Measurements from ENCODE around the gene OGFOD1. TPM values are rescaled to one million over a fixed set of nuclear protein-coding genes. Genes with fewer than 3 reads are reported as not detected.

The OGFOD1 gene
- total RNA-seq, 1 donor from 2014 or later = 14.5 TPM

DNA sequence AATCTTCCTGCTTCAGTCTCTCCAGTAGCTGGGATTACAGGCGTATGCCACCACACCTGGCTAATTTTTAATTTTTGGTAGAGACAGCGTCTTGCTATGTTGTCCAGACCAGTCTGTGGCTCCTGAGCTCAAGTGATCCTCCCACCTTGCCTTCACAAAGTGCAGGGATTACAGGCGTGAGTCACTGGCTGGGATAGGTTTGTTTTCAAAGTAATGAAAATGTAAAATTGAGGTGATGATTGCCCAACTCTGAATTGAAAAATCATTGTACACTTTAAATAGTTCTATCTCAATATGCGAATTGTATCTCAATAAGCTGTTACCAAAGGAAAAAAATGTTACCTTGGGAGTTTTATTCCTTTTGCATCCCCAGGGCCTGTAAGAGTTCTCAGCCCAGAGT is 24.8 kb upstream of the OGFOD1 start:
- Histone ChIP-seq H3K4me1 (peaks cover 35% of the 10 kb centered on the region), H3K36me3 (peaks cover 0 to 6% of the 10 kb centered on the region in 2 donors), H3K27me3 (no peaks in the 10 kb centered on the region), H3K27ac (no peak overlapping the region), H3K9me3 (no peaks in the 10 kb centered on the region), H3K4me3 (no peak overlapping the region)
- TF ChIP-seq POLR2AphosphoS5 (IDR thresholded peaks at IDR 0.05; ENCODE audit: insufficient read depth in 1 of 2, low read depth in 1 of 2) = peak in 1 of 2 donors; percentile 55
- TF ChIP-seq, protein P1, sequence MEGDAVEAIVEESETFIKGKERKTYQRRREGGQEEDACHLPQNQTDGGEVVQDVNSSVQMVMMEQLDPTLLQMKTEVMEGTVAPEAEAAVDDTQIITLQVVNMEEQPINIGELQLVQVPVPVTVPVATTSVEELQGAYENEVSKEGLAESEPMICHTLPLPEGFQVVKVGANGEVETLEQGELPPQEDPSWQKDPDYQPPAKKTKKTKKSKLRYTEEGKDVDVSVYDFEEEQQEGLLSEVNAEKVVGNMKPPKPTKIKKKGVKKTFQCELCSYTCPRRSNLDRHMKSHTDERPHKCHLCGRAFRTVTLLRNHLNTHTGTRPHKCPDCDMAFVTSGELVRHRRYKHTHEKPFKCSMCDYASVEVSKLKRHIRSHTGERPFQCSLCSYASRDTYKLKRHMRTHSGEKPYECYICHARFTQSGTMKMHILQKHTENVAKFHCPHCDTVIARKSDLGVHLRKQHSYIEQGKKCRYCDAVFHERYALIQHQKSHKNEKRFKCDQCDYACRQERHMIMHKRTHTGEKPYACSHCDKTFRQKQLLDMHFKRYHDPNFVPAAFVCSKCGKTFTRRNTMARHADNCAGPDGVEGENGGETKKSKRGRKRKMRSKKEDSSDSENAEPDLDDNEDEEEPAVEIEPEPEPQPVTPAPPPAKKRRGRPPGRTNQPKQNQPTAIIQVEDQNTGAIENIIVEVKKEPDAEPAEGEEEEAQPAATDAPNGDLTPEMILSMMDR (IDR thresholded peaks at IDR 0.05) = no peak
- intact Hi-C loops (cut with DNase I) = no loop called here
- no peak for DNase-seq (ENCODE audit: extremely low spot score in 2 of 2)

DNA sequence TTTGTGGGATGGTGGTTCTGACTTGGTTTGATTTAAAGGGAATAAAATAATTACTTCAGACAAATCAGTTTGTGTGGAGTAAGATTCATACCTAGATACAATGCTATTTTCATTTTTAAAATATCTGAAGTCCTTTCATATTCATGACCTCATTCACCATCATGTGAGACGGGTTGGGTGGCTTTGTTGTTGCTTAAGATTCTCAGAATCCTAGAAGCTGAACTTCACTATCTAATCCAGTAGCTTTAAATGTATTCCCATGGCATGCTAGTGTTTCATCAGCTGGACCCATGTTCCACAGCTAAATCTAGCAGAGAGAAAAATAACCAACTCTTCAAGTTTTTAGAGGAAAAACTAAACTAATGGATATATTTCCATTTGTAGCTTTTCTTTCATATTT is 23.3 kb upstream of the OGFOD1 start:
- H3K27me3 ChIP-seq = no peaks in the 10 kb centered on the region
- TF ChIP-seq POLR2AphosphoS5 (IDR thresholded peaks at IDR 0.05; ENCODE audit: insufficient read depth in 1 of 2, low read depth in 1 of 2) = peak in 1 of 2 donors; percentile 30
- no peak for TF ChIP-seq POLR2A (IDR thresholded peaks at IDR 0.05)

DNA sequence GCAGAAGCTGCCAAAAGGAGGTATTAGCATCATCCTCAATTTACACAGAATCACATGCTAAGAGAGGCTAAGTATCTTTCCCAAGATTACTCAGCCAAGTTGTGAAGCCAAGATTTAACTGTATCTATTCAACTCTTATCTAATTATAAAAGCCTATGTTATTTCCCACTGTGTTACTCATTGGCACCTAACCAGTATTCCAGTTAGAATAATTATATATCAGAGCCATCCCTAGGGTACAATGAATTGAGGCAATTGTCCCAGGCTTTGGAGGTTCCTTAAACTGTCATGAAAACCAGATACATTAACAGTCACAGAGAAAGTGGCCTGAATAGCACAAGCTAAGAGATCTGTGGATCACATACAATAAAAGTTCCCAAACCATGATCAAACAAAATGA is 15.1 kb upstream of the OGFOD1 start:
- Histone ChIP-seq H3K4me3 (no peak overlapping the region), H3K9me3 (no peaks in the 10 kb centered on the region), H3K4me1 (no peaks in the 10 kb centered on the region), H3K36me3 (peaks cover 0 to 42% of the 10 kb centered on the region in 2 donors), H3K27me3 (no peaks in the 10 kb centered on the region), H3K27ac (no peak overlapping the region)
- no peak for DNase-seq (ENCODE audit: extremely low spot score in 2 of 2)
- intact Hi-C loops (cut with DNase I) = no loop called here
- TF ChIP-seq POLR2AphosphoS5 (IDR thresholded peaks at IDR 0.05; ENCODE audit: insufficient read depth in 1 of 2, low read depth in 1 of 2) (no peak), POLR2A (IDR thresholded peaks at IDR 0.05) (no peak)
- TF ChIP-seq, protein P1 (IDR thresholded peaks at IDR 0.05) = no peak

More for the DNA sequence above, 23.3 kb upstream of the OGFOD1 start:
- Histone ChIP-seq H3K27ac (no peak overlapping the region), H3K4me3 (no peak overlapping the region), H3K9me3 (no peaks in the 10 kb centered on the region), H3K4me1 (peaks cover 22% of the 10 kb centered on the region), H3K36me3 (peaks cover 0 to 19% of the 10 kb centered on the region in 2 donors)
- no peak for DNase-seq (ENCODE audit: extremely low spot score in 2 of 2)
- intact Hi-C loops (cut with DNase I) = no loop called here

DNA sequence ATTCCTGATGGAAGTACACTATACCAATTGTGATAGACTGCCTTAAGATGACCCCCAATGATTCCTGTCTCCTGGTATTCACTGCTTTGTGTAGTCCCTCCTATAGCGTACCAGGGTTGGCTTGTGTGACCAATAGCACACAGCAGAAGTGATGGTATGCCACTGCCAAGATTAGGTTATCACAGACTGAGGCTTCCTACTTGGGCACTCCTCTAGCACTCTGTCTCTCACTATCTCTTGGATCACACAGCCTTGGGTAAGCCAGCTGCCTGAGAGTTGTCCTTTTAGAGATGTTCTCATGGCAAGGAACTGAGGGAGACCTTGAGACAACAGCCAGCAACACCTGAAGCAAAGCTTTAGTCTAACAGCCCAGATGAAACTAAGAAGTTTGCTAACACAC is 13.3 kb upstream of the OGFOD1 start:
- DNase-seq (ENCODE audit: extremely low spot score in 2 of 2) = no peak
- Histone ChIP-seq H3K27ac (no peak overlapping the region), H3K4me1 (no peaks in the 10 kb centered on the region), H3K4me3 (no peak overlapping the region), H3K27me3 (no peaks in the 10 kb centered on the region), H3K9me3 (no peaks in the 10 kb centered on the region), H3K36me3 (peaks cover 0 to 30% of the 10 kb centered on the region in 2 donors)
- intact Hi-C loops (cut with DNase I) = no loop called here
- TF ChIP-seq, protein P1 (IDR thresholded peaks at IDR 0.05) = no peak
- no peak for TF ChIP-seq POLR2AphosphoS5 (IDR thresholded peaks at IDR 0.05; ENCODE audit: insufficient read depth in 1 of 2, low read depth in 1 of 2)
- TF ChIP-seq POLR2A (IDR thresholded peaks at IDR 0.05) = no peak

DNA sequence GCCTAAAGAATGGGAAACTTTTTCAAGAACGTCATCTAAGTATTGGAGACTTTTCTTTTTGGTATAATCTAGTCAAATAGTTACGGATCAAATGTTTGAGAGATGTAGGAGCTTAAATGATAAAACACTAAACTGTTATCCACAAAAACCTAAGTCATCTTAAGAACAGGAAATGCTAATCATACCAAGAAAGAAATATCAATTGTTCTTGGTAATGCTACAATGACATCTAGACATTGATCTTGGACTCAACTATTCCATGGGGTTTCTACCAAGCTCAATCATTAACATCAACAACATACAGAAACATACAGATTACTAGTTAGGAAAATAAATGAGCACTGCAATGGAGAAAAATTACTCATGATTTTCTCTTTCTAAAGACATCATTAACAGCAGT is 4.1 kb upstream of the OGFOD1 start:
- Histone ChIP-seq H3K9me3 (no peaks in the 10 kb centered on the region), H3K4me1 (peaks cover 32% of the 10 kb centered on the region)
- TF ChIP-seq POLR2A (IDR thresholded peaks at IDR 0.05) = no peak
- TF ChIP-seq, protein P1 (IDR thresholded peaks at IDR 0.05) = no peak
- no peak for TF ChIP-seq POLR2AphosphoS5 (IDR thresholded peaks at IDR 0.05; ENCODE audit: insufficient read depth in 1 of 2, low read depth in 1 of 2)

More for the DNA sequence above, 4.1 kb upstream of the OGFOD1 start:
- peaks cover 0 to 17% of the 10 kb centered on the region in 2 donors for H3K36me3 ChIP-seq
- H3K27ac ChIP-seq = no peak overlapping the region
- H3K4me3 ChIP-seq = no peak overlapping the region
- H3K27me3 ChIP-seq = no peaks in the 10 kb centered on the region
- intact Hi-C loops (cut with DNase I) = no loop called here
- no peak for DNase-seq (ENCODE audit: extremely low spot score in 2 of 2)

All from vagina (tissue), 2 donors.